ENCODE results near the gene GALR2.
"Not testable (repeated sequence)": the region's sequence is repeated elsewhere in the genome, so short reads cannot be mapped to it uniquely, and the experiment has no call there.

GALR2 gene

GRCh38 chr17:76049836-76050537, 24.6 kb upstream of the GALR2 start:
- FAIRE-seq = no peak
- no peak for DNase-seq (ENCODE audit: insufficient read length, low spot score)
- TF ChIP-seq POLR2A (IDR thresholded peaks at IDR 0.05; ENCODE audit: low read depth, low read length) = no peak
- TF ChIP-seq PAX5 (IDR thresholded peaks at IDR 0.05; ENCODE audit: insufficient read depth, low read length, severe bottlenecking) = no peak
- no peak for TF ChIP-seq POU2F2 (IDR thresholded peaks at IDR 0.05; ENCODE audit: low read depth, low read length)
- no peak for TF ChIP-seq SPI1 (IDR thresholded peaks at IDR 0.05; ENCODE audit: low read depth, low read length)
- no peak for TF ChIP-seq POLR2AphosphoS5 (IDR thresholded peaks at IDR 0.05; ENCODE audit: low read depth, low read length)
- no peak for TF ChIP-seq TAF1 (IDR thresholded peaks at IDR 0.05; ENCODE audit: low read depth, low read length)

DNA sequence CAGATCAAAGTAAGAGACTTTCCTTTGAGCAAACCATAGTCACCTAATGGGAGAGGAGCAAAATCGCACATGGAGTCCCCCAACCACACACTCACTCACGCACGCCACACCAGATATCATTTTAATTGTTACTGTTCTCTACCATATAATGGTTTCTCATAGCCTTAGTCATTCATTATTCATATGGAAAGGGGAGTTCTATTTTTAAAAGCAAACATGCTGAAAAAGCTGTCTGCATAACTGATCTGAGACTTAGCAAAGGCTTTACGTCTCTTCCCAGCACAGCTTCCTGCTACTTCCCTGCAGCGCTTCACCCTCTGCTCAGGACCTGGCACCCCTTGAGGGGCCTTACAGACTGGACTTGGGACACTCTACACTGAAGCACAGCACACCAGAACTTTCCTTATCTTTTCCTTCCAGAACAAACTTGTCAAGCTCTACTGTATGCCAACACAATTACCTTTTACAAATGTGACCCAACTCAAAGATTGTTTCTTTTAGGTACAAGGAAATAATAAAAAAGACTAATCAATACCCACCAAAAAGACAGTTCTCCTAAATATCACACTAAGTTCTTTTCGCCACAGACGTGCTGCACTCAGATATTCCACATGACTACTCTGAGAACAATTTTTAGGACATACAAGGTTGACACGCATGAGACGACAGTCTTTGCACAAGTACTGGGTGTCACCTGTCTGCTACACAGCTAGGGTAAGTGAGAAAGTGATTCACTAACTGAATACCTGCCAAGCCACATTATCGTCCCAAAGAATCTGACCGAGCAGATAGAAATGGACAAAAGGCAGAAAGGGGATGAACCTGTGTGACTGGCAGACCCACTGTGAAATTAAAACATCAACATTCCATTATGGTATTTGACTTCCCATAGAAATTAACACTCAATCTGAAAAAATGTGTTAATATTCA, 23.8 kb upstream of the GALR2 start:
- FAIRE-seq (no peak), DNase-seq (ENCODE audit: insufficient read length, low spot score) (no peak)
- TF ChIP-seq SPI1 (IDR thresholded peaks at IDR 0.05; ENCODE audit: low read depth, low read length) (no peak), POU2F2 (IDR thresholded peaks at IDR 0.05; ENCODE audit: low read depth, low read length) (no peak), PAX5 (IDR thresholded peaks at IDR 0.05; ENCODE audit: insufficient read depth, low read length, severe bottlenecking) (no peak), POLR2A (IDR thresholded peaks at IDR 0.05; ENCODE audit: low read depth, low read length) (no peak), TAF1 (IDR thresholded peaks at IDR 0.05; ENCODE audit: low read depth, low read length) (no peak), POLR2AphosphoS5 (IDR thresholded peaks at IDR 0.05; ENCODE audit: low read depth, low read length) (no peak)

DNA sequence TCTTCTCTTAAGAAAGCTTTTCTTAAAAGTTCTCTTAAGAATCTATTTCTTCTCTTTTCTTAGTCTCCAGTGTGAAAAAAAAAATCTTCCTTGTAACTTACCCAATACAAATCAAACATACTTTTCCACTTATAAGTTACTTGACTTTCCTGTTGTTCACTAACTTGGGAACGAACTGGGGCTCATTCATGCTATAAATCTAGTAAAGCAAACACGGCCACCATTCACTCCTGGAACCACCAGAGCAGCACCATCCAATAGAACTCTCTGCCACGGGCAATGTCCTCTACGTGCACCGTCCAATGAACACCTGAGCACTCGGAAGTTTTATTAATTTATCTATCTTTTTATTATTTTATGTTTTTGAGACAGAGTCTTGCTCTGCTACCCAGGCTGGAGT, 23.0 kb upstream of the GALR2 start:
- TF ChIP-seq PAX5 (IDR thresholded peaks at IDR 0.05; ENCODE audit: insufficient read depth, low read length, severe bottlenecking) = no peak
- no peak for TF ChIP-seq POU2F2 (IDR thresholded peaks at IDR 0.05; ENCODE audit: low read depth, low read length)
- TF ChIP-seq SPI1 (IDR thresholded peaks at IDR 0.05; ENCODE audit: low read depth, low read length) = no peak
- TF ChIP-seq POLR2A (IDR thresholded peaks at IDR 0.05; ENCODE audit: low read depth, low read length) = no peak
- TF ChIP-seq POLR2AphosphoS5 (IDR thresholded peaks at IDR 0.05; ENCODE audit: low read depth, low read length) = no peak
- TF ChIP-seq TAF1 (IDR thresholded peaks at IDR 0.05; ENCODE audit: low read depth, low read length) = no peak
- FAIRE-seq (no peak), DNase-seq (ENCODE audit: insufficient read length, low spot score) (no peak)

DNA sequence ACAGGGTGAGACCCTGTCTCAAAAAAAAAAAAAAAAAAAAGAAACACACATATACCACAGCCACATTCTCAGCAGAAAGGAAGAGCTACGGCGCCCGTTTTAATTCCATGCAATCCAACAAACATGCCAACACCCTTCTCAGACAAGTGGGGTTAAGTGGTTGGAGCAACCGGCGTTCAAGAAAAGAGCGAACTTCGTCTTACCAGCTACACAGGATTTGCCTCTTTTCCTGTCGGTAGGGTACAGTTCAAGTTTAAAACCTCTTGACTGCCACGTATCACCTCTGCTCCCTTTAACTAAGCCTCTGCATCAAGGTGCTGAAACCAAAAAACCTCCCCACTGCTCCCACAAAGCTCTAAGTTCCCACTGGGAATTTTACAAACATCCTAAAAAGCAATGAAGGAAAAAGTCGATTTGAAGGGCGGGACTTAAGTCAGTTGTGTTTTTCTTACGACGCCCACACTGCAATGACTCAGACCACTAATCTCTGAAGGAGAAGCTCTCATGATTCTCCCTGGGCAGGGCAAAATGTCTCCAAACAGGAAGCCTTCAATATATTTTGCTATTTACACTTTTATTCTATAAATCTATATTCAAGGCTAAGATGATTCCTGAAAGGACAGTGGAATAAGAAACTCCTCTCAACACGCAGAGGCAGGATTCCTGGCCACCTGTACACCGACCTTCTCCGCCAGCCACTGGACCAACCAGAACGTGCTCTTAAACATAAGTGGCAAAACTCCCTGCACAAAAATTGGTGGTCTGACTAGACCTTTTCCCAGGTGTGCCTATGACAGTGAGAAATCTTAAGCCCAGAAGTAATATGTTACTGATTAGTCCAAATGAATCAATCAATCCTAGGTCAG, 21.1 kb upstream of the GALR2 start:
- FAIRE-seq (no peak), DNase-seq (ENCODE audit: insufficient read length, low spot score) (no peak)
- no peak for TF ChIP-seq SPI1 (IDR thresholded peaks at IDR 0.05; ENCODE audit: low read depth, low read length)
- TF ChIP-seq POU2F2 (IDR thresholded peaks at IDR 0.05; ENCODE audit: low read depth, low read length) = no peak
- no peak for TF ChIP-seq TAF1 (IDR thresholded peaks at IDR 0.05; ENCODE audit: low read depth, low read length)
- TF ChIP-seq POLR2AphosphoS5 (IDR thresholded peaks at IDR 0.05; ENCODE audit: low read depth, low read length) = no peak
- TF ChIP-seq PAX5 (IDR thresholded peaks at IDR 0.05; ENCODE audit: insufficient read depth, low read length, severe bottlenecking) = no peak
- no peak for TF ChIP-seq POLR2A (IDR thresholded peaks at IDR 0.05; ENCODE audit: low read depth, low read length)

- FAIRE-seq (no peak), DNase-seq (ENCODE audit: insufficient read length, low spot score) (no peak)
- TF ChIP-seq PAX5 (IDR thresholded peaks at IDR 0.05; ENCODE audit: insufficient read depth, low read length, severe bottlenecking) (no peak), SPI1 (IDR thresholded peaks at IDR 0.05; ENCODE audit: low read depth, low read length) (no peak), POLR2A (IDR thresholded peaks at IDR 0.05; ENCODE audit: low read depth, low read length) (no peak), POLR2AphosphoS5 (IDR thresholded peaks at IDR 0.05; ENCODE audit: low read depth, low read length) (no peak), TAF1 (IDR thresholded peaks at IDR 0.05; ENCODE audit: low read depth, low read length) (no peak), POU2F2 (IDR thresholded peaks at IDR 0.05; ENCODE audit: low read depth, low read length) (no peak)
These were observed 20.5 kb upstream of the GALR2 start for GRCh38 chr17:76054112-76054476.

DNA sequence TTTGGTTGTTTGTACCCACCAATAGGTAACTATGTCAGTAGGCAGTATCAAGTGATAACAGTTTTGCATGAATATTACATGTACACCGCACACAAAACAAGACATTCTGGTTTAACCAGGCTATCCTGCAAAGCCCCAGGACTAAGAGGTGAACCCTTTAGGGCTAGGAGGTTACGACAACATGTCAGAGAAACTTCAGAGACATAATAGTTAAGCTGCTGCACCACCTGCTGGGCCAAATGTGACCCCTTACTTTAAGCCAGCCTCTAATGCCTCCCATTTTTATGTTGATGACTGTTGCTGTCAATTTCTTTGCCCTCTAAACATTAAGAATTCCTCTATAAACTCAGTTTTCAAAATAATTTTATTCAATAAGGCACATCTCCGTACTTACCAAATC, 17.7 kb upstream of the GALR2 start:
- DNase-seq (ENCODE audit: insufficient read length, low spot score) = no peak
- no peak for TF ChIP-seq PAX5 (IDR thresholded peaks at IDR 0.05; ENCODE audit: insufficient read depth, low read length, severe bottlenecking)
- no peak for TF ChIP-seq POLR2A (IDR thresholded peaks at IDR 0.05; ENCODE audit: low read depth, low read length)
- TF ChIP-seq POU2F2 (IDR thresholded peaks at IDR 0.05; ENCODE audit: low read depth, low read length) = no peak
- no peak for TF ChIP-seq POLR2AphosphoS5 (IDR thresholded peaks at IDR 0.05; ENCODE audit: low read depth, low read length)
- TF ChIP-seq SPI1 (IDR thresholded peaks at IDR 0.05; ENCODE audit: low read depth, low read length) = no peak
- no peak for TF ChIP-seq TAF1 (IDR thresholded peaks at IDR 0.05; ENCODE audit: low read depth, low read length)
- no peak for FAIRE-seq

DNA sequence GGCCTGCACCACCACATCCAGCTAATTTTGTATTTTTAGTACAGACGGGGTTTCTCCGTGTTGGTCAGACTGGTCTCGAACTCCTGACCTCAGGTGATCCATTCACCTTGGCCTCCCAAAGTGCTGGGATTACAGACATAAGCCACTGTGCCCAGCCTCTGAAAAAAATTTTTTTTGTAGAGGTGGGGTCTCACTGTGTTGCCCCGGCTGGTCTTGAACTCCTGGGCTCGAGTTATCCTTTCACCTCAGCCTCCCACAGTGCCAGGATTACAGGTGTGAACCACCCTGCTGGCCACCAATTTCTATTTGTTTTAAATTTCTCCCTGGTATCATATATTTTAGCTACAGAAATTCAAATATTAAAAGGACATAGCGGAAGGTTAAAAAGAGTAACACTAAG, 16.3 kb upstream of the GALR2 start:
- FAIRE-seq; DNase-seq (ENCODE audit: insufficient read length, low spot score): not testable (repeated sequence)

- peak; percentile 83 for TF ChIP-seq SPI1 (IDR thresholded peaks at IDR 0.05; ENCODE audit: low read depth, low read length)
- TF ChIP-seq POLR2AphosphoS5 (IDR thresholded peaks at IDR 0.05; ENCODE audit: low read depth, low read length) = no peak
- TF ChIP-seq PAX5 (IDR thresholded peaks at IDR 0.05; ENCODE audit: insufficient read depth, low read length, severe bottlenecking) = peak; percentile 80
- FAIRE-seq (peak; percentile 95), DNase-seq (ENCODE audit: insufficient read length, low spot score) (no peak)
These were observed 10.6 kb upstream of the GALR2 start for GRCh38 chr17:76063875-76064546.

DNA sequence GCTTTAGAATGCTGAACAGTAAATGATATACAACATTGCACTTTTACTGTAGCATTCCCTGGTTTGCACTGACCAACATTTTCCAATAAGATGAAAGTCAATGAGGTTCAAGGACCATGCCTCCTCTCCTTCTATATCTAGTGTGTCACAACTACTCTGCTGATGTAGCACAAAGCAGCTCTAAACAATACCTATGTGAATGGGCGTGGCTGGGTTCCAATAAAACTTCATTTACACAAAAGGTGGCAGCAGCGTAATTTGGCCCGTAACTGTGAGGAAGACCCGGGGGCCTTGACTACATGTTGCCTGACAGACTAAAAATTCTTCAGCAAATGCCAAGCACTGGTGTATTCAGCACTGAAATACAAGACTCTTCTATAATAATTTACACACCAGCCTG, 8.8 kb upstream of the GALR2 start:
- FAIRE-seq (peak; percentile 48), DNase-seq (ENCODE audit: insufficient read length, low spot score) (no peak)
- no peak for TF ChIP-seq POLR2A (IDR thresholded peaks at IDR 0.05; ENCODE audit: low read depth, low read length)
- no peak for TF ChIP-seq POLR2AphosphoS5 (IDR thresholded peaks at IDR 0.05; ENCODE audit: low read depth, low read length)
- TF ChIP-seq SPI1 (IDR thresholded peaks at IDR 0.05; ENCODE audit: low read depth, low read length) = no peak
- TF ChIP-seq POU2F2 (IDR thresholded peaks at IDR 0.05; ENCODE audit: low read depth, low read length) = no peak
- no peak for TF ChIP-seq PAX5 (IDR thresholded peaks at IDR 0.05; ENCODE audit: insufficient read depth, low read length, severe bottlenecking)
- TF ChIP-seq TAF1 (IDR thresholded peaks at IDR 0.05; ENCODE audit: low read depth, low read length) = no peak

Data from GM12891 (cell line).